Stomach (tissue), 9 donors: ENCODE data around the gene CLCNKA. TPM values are rescaled to one million over a fixed set of nuclear protein-coding genes. Genes with fewer than 3 reads are reported as not detected.

Source experiments
- DNase-seq, 2 donors: peaks; one replicate each; pipeline versions ENCODE4 v3.0.0 to v3.0.0-alpha.2; 2013 to 2019
- H3K27ac ChIP-seq, 5 donors: fragments of 200-600 bp in 4 of 5; sonication (generic) in 4 of 5; one replicate each; pipeline ENCODE4 v1.5.1; 2013 to 2019; ENCODE audit warnings: mild to moderate bottlenecking in 1 of 5, moderate library complexity in 1 of 5
- H3K27me3 ChIP-seq, 3 donors: fragments of 200-600 bp; sonication (generic); one replicate each; pipeline ENCODE4 v1.5.1; 2017 to 2019; ENCODE audit warnings: mixed run types in 1 of 3
- H3K36me3 ChIP-seq, 4 donors: fragments of 200-600 bp; sonication (generic); 1 replicate in 3 of 4; 2 replicates in 1 of 4; pipeline ENCODE4 v1.5.1; 2016 to 2019
- H3K4me1 ChIP-seq, 4 donors: fragments of 200-600 bp; sonication (generic); one replicate each; pipeline ENCODE4 v1.5.1; 2016 to 2019
- H3K4me3 ChIP-seq, 4 donors: fragments of 200-600 bp; sonication (generic) in 3 of 4; one replicate each; pipeline ENCODE4 v1.5.1; 2016 to 2019; ENCODE audit warnings: mild to moderate bottlenecking in 1 of 4
- H3K9me3 ChIP-seq, 4 donors: fragments of 200-600 bp; sonication (generic); one replicate each; pipeline ENCODE4 v1.5.1; 2016 to 2019
- EP300 ChIP-seq: sonication (generic); formaldehyde crosslinking; IDR thresholded peaks from one replicate; pipeline ENCODE4 v1.6.1; 2017; ENCODE audit warnings: antibody characterized with exemption
- POLR2A ChIP-seq, 4 donors: fragments of 450-650 bp; IDR thresholded peaks; one replicate each; pipeline ENCODE4 v1.6.1; 2016; ENCODE audit warnings: antibody characterized with exemption in 4 of 4, control low read depth in 2 of 4, mild to moderate bottlenecking in 1 of 4, moderate library complexity in 1 of 4
- POLR2AphosphoS5 ChIP-seq, 3 donors: sonication (generic); formaldehyde crosslinking; IDR thresholded peaks; one replicate each; pipeline ENCODE4 v1.6.1; 2016; ENCODE audit warnings: antibody characterized with exemption in 3 of 3
- WGBS, 5 donors: extraction: QIAGEN DNeasy Blood & Tissue Kit in 3 of 5; methylation state at CpG; one replicate each; pipeline versions ENCODE4 v1.1.5 to v1.1.7; 2013 to 2018; 5-methylcytosine and 5-hydroxymethylcytosine counted together
- intact Hi-C: fragments of 100-400 bp; cut with DNase I; formaldehyde crosslinking; loops from one replicate; pipeline ENCODE4 v1.15.1; 2023; ENCODE audit warnings: low total_unique reads
- polyA plus RNA-seq, 3 donors: library from polyadenylated mRNA; stranded (reverse); fragments of 200-250 nt; gene quantifications; one replicate each; pipeline ENCODE4 v1.2.3, GENCODE V29; 2013
- total RNA-seq, 5 donors: library from RNA; depleted of rRNA; stranded (reverse); fragments of >200 nt; gene quantifications; one replicate each; pipeline versions ENCODE4 v1.1.0 to v1.2.3, GENCODE V29; 2014 to 2016
- TF ChIP-seq, protein P1 (sequence below), 7 experiments: fragments of 450-650 bp in 4 of 7; fragments of 200-600 bp in 3 of 7; sonication (generic) in 3 of 7; IDR thresholded peaks; one replicate each; pipeline ENCODE4 v1.5.1; 2016 to 2019; ENCODE audit warnings: antibody characterized with exemption in 7 of 7, control low read depth in 2 of 7, mild to moderate bottlenecking in 1 of 7
- donor health status: healthy with polysubstance abuse.
- donor health status: Bipolar disorder and iron deficiency.
- donor health status: healthy.

Gene CLCNKA
- total and polyA plus RNA-seq, 8 donors = 0.55 to 16.1 (median 4.5) TPM; not detected in 2

DNA sequence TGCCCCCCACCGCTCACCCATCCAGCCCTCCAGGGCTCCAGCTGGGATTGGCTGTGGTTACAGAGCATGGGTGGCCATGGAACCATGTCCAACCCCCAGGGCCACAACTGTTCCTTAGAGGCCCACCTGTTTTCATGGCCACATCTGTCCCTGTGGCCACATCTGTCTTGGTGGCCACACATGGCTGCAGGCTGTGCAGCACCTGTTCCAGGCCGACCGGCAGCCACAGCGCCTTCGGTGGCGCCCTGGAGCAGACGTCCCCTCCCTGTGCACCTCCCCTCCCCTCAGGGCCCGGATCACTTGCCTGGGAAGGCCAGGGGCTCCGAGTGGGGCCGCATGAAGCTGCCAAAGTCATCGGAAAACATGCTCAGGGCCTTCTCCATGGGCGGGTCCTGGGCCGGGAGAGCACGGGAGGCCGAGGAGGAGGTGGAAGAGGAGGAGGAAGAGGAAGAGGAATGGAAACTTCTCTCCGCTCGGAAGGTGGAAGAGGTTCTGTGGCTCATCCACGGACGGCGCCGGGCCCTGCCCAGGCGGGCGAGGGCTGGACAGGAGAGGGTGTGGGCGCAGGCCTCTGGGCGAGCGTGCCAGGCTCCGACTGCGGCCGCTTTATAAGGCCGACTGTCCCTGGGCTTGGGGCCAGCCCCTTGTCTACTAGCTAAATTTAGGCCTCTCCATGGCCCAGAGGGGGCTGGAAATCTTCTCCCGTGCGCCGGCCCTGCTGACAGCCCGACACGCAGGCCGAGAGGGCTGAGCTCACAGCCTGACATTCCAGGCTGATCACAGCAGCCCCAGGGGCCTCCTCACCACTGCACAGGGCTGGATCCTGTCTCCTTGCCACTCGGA, 4.2 kb upstream of the CLCNKA start, which contains the start of gene HSPB7:
Gene HSPB7, minus strand, starts transcription at position 583 of the 843 bp plus-strand sequence. Its CDS starts 80 bp downstream, at position 503.
- Histone ChIP-seq H3K27ac (peak within 1 kb of the TSS; percentile 63 to 91 (median 82)), H3K9me3 (no peaks in the 10 kb centered on the region), H3K4me3 (peak within 1 kb of the TSS; percentile 18 to 44 (median 42)), H3K27me3 (no peaks in the 10 kb centered on the region), H3K4me1 (peaks cover 46 to 90% (median 64%) of the 10 kb centered on the region in 4 donors), H3K36me3 (no peaks in the 10 kb centered on the region)
- intact Hi-C loops = no loop called here
- TF ChIP-seq, protein P1, sequence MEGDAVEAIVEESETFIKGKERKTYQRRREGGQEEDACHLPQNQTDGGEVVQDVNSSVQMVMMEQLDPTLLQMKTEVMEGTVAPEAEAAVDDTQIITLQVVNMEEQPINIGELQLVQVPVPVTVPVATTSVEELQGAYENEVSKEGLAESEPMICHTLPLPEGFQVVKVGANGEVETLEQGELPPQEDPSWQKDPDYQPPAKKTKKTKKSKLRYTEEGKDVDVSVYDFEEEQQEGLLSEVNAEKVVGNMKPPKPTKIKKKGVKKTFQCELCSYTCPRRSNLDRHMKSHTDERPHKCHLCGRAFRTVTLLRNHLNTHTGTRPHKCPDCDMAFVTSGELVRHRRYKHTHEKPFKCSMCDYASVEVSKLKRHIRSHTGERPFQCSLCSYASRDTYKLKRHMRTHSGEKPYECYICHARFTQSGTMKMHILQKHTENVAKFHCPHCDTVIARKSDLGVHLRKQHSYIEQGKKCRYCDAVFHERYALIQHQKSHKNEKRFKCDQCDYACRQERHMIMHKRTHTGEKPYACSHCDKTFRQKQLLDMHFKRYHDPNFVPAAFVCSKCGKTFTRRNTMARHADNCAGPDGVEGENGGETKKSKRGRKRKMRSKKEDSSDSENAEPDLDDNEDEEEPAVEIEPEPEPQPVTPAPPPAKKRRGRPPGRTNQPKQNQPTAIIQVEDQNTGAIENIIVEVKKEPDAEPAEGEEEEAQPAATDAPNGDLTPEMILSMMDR (IDR thresholded peaks at IDR 0.05) = no peak
- TF ChIP-seq POLR2A (IDR thresholded peaks at IDR 0.05) = no peak
- peak; percentile 58 for TF ChIP-seq EP300
- peak; percentile 51 to 86 (median 84) for TF ChIP-seq POLR2AphosphoS5 (IDR thresholded peaks at IDR 0.05)
- DNase-seq = peak; percentile 81 to 92
- 21 to 33% (median 26%) methylated on average over 24 to 37 of the region's 37 CpGs for WGBS, 5 donors

DNA sequence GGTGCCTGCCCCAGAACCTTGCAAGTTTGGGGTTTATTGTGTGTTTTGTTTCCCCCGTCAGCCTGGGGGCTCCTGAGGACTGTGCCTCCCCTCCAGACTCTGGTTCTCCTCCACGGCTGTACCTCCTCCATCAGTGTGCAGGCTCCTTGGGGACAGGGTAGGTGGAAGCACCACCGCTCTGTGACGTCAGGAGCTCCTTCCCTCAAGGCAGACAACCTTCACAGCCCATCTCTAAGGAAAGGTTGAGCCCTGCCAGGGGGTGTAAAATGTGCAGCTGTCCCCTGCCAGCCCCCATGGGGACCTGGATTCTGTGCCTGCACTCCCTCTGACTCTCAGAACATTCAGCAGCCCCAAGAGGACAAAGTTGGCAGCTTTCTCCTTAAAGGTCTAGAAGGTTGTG, 3.5 kb upstream of the CLCNKA start:
- Histone ChIP-seq H3K4me3 (peak overlapping the region in 2 of 4 donors; percentile 44), H3K4me1 (peaks cover 40 to 83% (median 57%) of the 10 kb centered on the region in 4 donors), H3K36me3 (no peaks in the 10 kb centered on the region), H3K27me3 (no peaks in the 10 kb centered on the region), H3K9me3 (no peaks in the 10 kb centered on the region), H3K27ac (peak overlapping the region; percentile 63 to 91 (median 82))
- no peak for DNase-seq
- intact Hi-C loops = no loop called here
- no peak for TF ChIP-seq POLR2AphosphoS5 (IDR thresholded peaks at IDR 0.05)
- TF ChIP-seq POLR2A (IDR thresholded peaks at IDR 0.05) = no peak
- TF ChIP-seq, protein P1 (IDR thresholded peaks at IDR 0.05) = no peak
- no peak for TF ChIP-seq EP300
- 45 to 73% (median 57%) methylated on average over 4 of the region's 4 CpGs for WGBS, 5 donors

DNA sequence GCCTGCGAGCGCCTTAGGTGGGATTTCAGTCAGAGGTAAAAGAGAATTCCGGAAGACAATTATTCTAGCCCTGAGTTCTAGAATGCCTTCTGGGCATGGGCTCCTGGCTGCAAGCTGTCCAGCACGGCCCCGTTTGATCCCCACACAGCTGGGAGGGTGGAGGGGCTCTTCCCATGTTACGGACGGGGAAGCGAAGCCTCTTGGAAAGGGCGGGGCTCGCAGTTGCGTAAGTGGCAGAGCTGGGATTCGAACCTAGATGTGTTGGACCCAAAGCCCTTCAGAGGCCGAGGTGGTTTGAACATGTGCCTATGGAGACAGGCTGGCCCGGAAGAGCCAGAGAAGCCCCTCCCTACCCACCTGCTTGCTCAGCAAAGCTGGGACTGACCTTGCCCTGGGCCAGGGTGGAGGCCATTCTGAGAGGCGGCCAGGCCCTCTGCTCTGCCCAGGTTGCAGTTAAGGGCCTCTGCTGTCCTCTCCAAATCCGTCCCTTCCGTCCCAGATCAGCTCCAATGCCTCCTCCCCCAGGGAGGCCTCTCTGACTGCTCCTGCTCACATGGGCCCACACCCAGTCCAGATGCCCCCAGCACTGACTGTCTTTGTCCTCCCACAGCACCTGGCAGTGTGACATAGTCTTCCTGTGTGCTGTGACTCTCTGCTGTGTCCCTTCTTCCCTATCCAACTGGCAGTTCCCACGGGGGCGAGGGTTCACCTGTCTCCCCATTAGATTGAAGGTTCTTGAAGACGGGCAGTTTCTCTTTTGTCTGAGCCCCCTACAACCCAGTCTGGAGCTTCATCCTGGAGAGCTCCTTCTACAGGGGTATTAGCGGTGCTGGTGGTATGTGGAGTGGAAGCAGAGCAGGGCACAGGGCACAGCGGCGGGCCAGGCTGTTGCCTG, 2.8 kb upstream of the CLCNKA start:
- WGBS, 5 donors = 79 to 86% (median 83%) methylated on average over 8 to 23 of the region's 23 CpGs
- H3K27me3 ChIP-seq = no peaks in the 10 kb centered on the region
- H3K9me3 ChIP-seq = no peaks in the 10 kb centered on the region
- intact Hi-C loops = no loop called here
- no peak for TF ChIP-seq POLR2A (IDR thresholded peaks at IDR 0.05)
- TF ChIP-seq, protein P1 (IDR thresholded peaks at IDR 0.05) = no peak
- no peak for TF ChIP-seq EP300
- TF ChIP-seq POLR2AphosphoS5 (IDR thresholded peaks at IDR 0.05) = no peak
- H3K4me3 ChIP-seq = no peak overlapping the region
- H3K4me1 ChIP-seq = peaks cover 33 to 77% (median 50%) of the 10 kb centered on the region in 4 donors
- DNase-seq = no peak
- H3K36me3 ChIP-seq = no peaks in the 10 kb centered on the region
- peak overlapping the region in 4 of 5 donors; percentile 71 to 91 (median 84) for H3K27ac ChIP-seq
